HG03135 (cell line): ENCODE results near the gene UFD1.

Experiments used
- ATAC-seq: cut with Tn5 transposase; IDR thresholded peaks from one replicate; pipeline ENCODE4 v1.9.1; 2021; ENCODE audit warnings: mild to moderate bottlenecking, moderate library complexity; ENCODE audit not compliant: unreplicated experiment

The UFD1 gene

GRCh38 chr22:19516378-19517170, 37.6 kb upstream of the UFD1 start:
- no peak for ATAC-seq

DNA sequence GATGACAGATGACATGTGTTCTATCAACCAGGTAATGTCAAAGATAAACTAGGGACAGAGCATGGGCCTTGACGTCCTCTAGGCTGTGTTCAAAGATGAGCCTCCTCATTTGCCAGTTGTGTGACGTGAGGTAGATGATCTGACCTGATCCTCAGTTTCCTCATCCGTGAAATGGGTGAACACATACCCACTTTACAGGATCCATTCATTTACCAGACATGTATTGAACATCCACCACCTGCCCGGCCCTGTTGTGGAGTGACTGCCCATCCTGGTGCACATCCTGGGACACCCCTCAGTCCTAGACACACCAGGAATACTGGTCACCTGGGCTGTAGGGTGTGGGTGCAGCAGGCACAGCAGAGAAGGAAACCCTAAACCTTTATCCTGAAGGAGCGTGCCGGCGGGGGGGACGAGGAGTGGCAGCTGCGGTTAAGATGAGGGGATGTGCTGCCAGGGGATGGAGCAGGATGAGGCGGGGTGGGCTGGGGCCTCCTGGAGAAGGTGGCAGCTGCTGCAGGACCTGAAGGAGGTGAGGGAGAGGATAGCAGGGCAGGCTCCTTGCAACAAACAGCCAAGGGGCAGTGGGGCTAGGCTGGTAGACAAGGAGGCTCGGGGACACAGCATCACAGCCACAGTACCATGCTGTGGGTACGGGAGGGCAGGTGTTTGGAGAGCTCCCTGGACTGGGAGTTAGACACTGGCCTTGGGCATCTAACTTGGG, 36.8 kb upstream of the UFD1 start:
- no peak for ATAC-seq

- ATAC-seq = no peak
Measured at GRCh38 chr22:19514831-19515565, 36.0 kb upstream of the UFD1 start.

- ATAC-seq = no peak
Measured at GRCh38 chr22:19513823-19514222, 34.8 kb upstream of the UFD1 start.

- no peak for ATAC-seq
Measured at GRCh38 chr22:19510919-19511341, 31.9 kb upstream of the UFD1 start.

DNA sequence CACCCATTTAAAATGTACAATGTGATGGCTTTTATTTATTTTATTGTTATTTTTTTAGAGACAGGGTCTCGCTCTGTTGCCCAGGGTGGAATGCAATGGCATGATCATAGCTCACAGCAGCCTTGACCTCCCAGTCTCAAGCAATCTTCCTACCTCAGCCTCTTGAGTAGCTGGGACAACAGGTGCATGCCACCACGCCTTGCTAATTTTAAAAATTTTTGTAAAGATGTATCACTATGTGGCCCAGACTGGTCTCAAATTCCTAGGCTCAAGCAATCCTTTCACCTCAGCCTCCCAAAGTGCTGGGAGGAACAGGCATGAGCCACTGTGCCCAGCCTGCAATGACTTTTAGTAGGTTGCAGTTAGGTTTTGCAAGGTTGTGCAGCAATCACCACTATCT, 30.9 kb upstream of the UFD1 start:
- no peak for ATAC-seq

GRCh38 chr22:19509191-19509590, 30.2 kb upstream of the UFD1 start:
- no peak for ATAC-seq

- no peak for ATAC-seq
Measured at GRCh38 chr22:19508024-19508776, 29.2 kb upstream of the UFD1 start.

- no peak for ATAC-seq
Measured at GRCh38 chr22:19507534-19507861, 28.5 kb upstream of the UFD1 start.

DNA sequence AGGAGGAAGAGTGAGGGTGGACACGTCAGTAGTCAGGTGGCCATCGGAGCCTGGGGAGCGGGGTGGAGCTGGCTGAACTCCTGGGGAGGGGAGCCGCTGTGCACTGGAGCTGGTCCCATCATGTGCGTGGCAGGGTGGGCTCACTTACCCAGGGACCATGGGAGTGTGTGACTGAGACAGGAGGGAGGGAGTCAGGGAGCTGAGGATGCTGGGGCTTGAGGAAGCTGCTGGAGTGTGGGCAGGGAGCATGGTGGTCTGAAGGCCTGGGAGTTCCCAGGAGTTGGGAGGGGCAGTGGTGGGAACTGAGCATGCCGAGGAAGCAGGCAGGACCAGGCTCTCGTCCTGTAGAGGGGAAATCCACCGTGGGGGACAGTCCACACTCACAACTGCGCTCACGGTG, 27.2 kb upstream of the UFD1 start:
- ATAC-seq = no peak

DNA sequence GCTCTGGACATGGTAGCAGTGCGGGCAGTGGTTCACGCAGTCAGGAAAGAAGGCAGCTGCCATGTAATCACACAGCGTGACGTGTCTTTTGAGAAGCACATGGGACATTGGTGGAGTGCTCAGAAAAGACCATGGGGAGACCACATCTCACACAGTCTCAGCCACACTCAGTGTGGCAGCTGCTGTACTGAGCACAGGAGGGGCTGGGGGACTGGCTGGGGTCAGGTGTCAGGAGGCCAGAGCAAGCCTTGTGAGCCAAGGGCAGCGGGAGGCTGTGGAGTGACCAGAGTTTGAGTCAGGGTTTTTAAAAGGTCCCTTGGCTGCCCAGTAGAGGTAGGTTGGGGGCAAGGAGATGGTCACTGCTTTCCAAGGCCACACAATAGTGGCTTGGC, 26.7 kb upstream of the UFD1 start:
- ATAC-seq = no peak

DNA sequence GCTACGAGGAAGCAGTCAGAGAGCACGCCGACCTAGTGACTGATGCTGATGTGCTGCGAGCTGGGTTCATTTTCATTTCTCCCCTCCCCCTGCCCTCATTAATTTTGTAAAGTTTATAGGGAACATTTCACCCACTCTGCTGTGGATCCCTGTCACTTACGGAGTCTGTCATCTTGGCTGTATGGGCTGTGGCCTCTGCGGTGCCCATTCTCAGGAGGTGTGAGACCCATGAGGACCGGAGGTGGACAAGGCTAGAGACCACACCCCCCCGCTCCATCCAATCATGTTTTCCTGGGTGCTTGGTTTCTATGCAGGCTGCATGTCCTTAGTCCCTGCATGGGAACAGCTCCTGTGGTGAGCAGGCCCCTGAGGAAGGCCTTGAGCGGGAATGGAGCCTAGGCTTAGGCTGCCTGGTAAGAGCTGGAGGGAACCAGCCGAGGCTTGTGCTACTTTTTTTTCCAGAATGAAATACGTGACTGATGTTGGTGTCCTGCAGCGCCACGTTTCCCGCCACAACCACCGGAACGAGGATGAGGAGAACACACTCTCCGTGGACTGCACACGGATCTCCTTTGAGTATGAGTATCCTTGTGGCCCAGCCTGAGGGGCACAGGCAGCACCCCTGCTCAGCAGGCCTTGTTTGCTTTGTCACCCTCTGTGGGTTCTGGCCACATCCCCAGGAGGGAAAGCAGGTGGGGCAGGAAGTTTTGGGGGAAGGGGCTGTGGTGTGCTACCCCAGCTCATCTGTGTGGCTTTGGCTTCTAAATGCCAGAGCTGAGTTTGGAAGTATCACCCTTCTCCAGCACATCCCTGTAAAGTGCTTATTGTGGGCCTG, 26.1 kb upstream of the UFD1 start:
- no peak for ATAC-seq

DNA sequence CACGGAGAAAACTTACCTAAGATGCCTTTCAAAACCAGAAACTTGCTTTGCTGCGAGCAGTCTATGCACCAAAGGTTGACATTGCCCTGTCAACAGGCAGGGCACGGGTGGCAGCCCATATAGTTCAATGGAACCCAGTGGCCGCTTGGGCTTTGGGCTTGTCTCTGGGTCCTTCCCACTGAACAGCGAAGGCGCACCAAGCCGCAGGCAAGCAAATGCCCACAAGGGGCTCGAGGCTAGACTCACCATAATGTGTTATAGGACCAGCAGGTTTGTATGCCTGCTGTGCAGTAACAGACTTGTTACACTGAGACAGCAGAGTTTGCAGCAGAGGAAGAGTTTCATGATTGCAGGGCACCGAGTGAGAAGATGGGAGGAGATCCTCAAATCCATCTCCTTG, 24.9 kb upstream of the UFD1 start:
- ATAC-seq = no peak

GRCh38 chr22:19503367-19503766, 24.4 kb upstream of the UFD1 start:
- ATAC-seq = no peak

DNA sequence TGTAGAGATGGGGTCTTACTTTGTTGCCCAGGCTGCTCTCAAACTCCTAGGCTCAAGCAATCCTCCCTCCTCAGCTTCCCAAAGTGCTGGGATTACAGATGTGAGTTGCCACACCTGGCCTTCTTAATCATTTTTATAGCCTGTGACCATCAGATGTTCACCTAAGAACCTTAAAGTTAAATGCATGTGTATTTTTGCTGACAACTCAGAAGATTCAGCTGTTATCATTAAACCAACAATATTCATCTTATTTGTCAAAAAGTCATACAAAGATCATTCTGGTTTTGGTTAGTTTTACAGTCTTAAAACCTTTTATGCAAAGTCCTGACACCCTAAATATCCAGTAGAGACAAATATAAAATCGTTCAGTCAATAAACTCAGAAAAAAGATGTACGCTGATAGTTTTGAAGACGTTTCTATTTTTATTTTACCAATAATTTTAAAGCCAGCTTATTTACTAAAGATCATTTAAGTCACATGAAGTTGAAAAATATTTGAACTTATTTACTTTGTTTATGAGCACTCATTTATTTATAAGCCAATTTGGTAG, 23.0 kb upstream of the UFD1 start:
- ATAC-seq = no peak

DNA sequence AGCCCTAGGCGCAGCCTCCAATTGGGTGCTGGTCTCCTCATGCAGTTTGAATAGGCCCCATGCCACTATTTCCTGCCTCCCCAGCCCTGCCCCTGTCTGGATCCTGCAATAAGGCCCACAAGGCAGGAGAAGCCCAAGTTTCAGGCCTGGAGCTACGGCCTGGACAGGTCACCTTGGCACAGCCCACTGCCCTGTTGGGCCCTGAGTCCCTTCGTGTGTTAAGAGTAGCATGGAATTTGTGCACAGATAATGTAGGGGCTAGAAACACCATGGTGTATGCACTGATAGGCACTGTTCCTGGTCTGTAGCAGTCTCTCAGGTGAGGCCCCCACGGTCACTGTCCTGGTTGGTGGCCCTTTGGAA, 20.9 kb upstream of the UFD1 start:
- ATAC-seq = no peak

DNA sequence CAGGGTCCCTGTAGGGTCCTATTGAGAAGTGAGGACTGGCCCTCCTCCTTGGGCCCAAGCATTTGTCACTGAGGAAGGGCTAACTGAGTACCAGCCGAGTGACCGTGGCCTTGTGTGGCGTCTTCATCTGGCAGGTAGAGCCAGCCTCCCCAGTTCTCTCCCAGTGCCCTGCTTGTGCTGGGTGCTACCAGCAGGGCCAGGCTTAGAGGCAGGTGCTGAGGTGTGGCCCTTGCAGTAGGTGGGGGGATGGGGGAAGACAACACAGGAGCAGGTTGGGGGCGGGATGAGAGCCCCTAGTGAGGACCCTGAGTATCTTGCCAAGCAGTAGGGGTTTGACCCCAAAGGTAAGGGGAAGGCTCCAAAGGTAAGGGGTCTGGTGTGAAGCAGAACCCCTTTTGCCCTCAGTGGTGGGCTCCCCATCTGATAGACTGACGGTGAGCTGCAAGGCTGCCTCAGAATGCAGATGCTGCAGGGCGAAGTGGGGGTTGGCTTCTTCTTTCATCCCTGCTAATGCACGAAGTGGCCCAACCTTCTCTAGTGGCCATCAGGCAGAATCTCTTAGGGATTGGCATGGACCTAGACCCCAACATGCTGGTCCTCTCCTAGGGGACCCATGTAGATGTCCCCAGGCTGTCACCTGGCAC, 20.4 kb upstream of the UFD1 start:
- no peak for ATAC-seq

GRCh38 chr22:19498866-19499190, 19.8 kb upstream of the UFD1 start:
- no peak for ATAC-seq

- ATAC-seq = no peak
Measured at GRCh38 chr22:19498154-19498865, 19.3 kb upstream of the UFD1 start.
